ENCODE data around the gene CRYL1. TPM values are rescaled to one million over a fixed set of nuclear protein-coding genes. Genes with fewer than 3 reads are reported as not detected.

The CRYL1 gene
- total RNA-seq, 1 experiment from 2014 or later, result 2.9 TPM

- Mint-ChIP-seq H3K4me3 (no peak overlapping the region), H3K36me3 (peaks cover 4% of the 10 kb centered on the region), H3K27me3 (ENCODE audit: low read depth) (no peaks in the 10 kb centered on the region), H3K27ac (no peak overlapping the region), H3K9me3 (peaks cover 20% of the 10 kb centered on the region), H3K4me1 (no peaks in the 10 kb centered on the region)
- TF ChIP-seq NFYB (CRISPR knock-in tag; conservative IDR thresholded peaks at IDR 0.05; ENCODE audit: low read depth) (no peak), E2F4 (CRISPR knock-in tag; IDR thresholded peaks at IDR 0.05; ENCODE audit: borderline replicate concordance, low read depth) (no peak), EMX1 (CRISPR knock-in tag; IDR thresholded peaks at IDR 0.05) (no peak), ZNF281 (CRISPR knock-in tag; IDR thresholded peaks at IDR 0.05) (no peak), ZNF219 (CRISPR knock-in tag; IDR thresholded peaks at IDR 0.05; ENCODE audit: borderline replicate concordance) (no peak), ZSCAN18 (CRISPR knock-in tag; IDR thresholded peaks at IDR 0.05) (no peak), ZNF416 (CRISPR knock-in tag; IDR thresholded peaks at IDR 0.05) (no peak), TCF7 (CRISPR knock-in tag; IDR thresholded peaks at IDR 0.05; ENCODE audit: low read depth) (no peak), ZNF671 (CRISPR knock-in tag; IDR thresholded peaks at IDR 0.05) (no peak), MXD4 (CRISPR knock-in tag; IDR thresholded peaks at IDR 0.05; ENCODE audit: borderline replicate concordance) (no peak), PRRX2 (CRISPR knock-in tag; IDR thresholded peaks at IDR 0.05) (no peak), OVOL2 (CRISPR knock-in tag; IDR thresholded peaks at IDR 0.05; ENCODE audit: borderline replicate concordance) (no peak)
- ATAC-seq (no peak), DNase-seq (ENCODE audit: low spot score) (no peak)
- ChIA-PET CTCF (no interaction called here), POLR2A (no interaction called here)
Measured at GRCh38 chr13:20389696-20390525, 135.7 kb downstream of the CRYL1 start.

- no peak overlapping the region for H3K4me3 Mint-ChIP-seq
- peaks cover 4% of the 10 kb centered on the region for H3K36me3 Mint-ChIP-seq
- no peak for ATAC-seq
- no peak overlapping the region for H3K27ac Mint-ChIP-seq
- peaks cover 20% of the 10 kb centered on the region for H3K9me3 Mint-ChIP-seq
- POLR2A ChIA-PET, result no interaction called here
- no peak for DNase-seq (ENCODE audit: low spot score)
- CTCF ChIA-PET, result no interaction called here
- no peaks in the 10 kb centered on the region for H3K27me3 Mint-ChIP-seq (ENCODE audit: low read depth)
- no peaks in the 10 kb centered on the region for H3K4me1 Mint-ChIP-seq
- TF ChIP-seq SMAD4 (CRISPR knock-in tag; IDR thresholded peaks at IDR 0.05) (no peak), GRHL2 (CRISPR knock-in tag; IDR thresholded peaks at IDR 0.05; ENCODE audit: insufficient replicate concordance, severe bottlenecking) (no peak), PREB (CRISPR knock-in tag; IDR thresholded peaks at IDR 0.05; ENCODE audit: borderline replicate concordance) (no peak), ZNF138 (CRISPR knock-in tag; conservative IDR thresholded peaks at IDR 0.05) (no peak), TCF7 (CRISPR knock-in tag; IDR thresholded peaks at IDR 0.05; ENCODE audit: low read depth) (no peak), USF1 (CRISPR knock-in tag; IDR thresholded peaks at IDR 0.05) (no peak), ESRRA (CRISPR knock-in tag; IDR thresholded peaks at IDR 0.05; ENCODE audit: borderline replicate concordance) (no peak), ZNF416 (CRISPR knock-in tag; IDR thresholded peaks at IDR 0.05) (no peak), AFF4 (CRISPR knock-in tag; IDR thresholded peaks at IDR 0.05; ENCODE audit: borderline replicate concordance) (no peak), NFATC4 (CRISPR knock-in tag; IDR thresholded peaks at IDR 0.05) (no peak), ZNF281 (CRISPR knock-in tag; IDR thresholded peaks at IDR 0.05) (no peak)
Measured at GRCh38 chr13:20388184-20388583, 137.5 kb downstream of the CRYL1 start.

All from WTC11 (cell line).